NCI-H2227 (cell line): Measurements from ENCODE around the gene GJD2.

ENCODE experiments used
- DNase-seq: peaks from one replicate; lab custom pipeline; 2025; ENCODE audit not compliant: unreplicated experiment; lab: John Stamatoyannopoulos, UW

The GJD2 gene

GRCh38 chr15:34754674-34755418 lies at the start of gene GJD2:
Gene GJD2 (minus strand): TSS chr15:34754998. CDS start chr15:34754488, 510 bp downstream.
- peak; percentile 60 for DNase-seq

- no peak for DNase-seq
Measured at GRCh38 chr15:34804113-34804512, 49.3 kb upstream of the GJD2 start.

GRCh38 chr15:34802803-34803750 lies 48.3 kb upstream of the GJD2 start:
- no peak for DNase-seq

GRCh38 chr15:34802371-34802770 lies 47.6 kb upstream of the GJD2 start:
- DNase-seq, result no peak

- peak; percentile 43 for DNase-seq
Measured at GRCh38 chr15:34799149-34800101, 44.6 kb upstream of the GJD2 start.

- no peak for DNase-seq
Measured at GRCh38 chr15:34796847-34797435, 42.1 kb upstream of the GJD2 start.

GRCh38 chr15:34795267-34796081 lies 40.7 kb upstream of the GJD2 start, which contains the start of gene ACTC1:
Gene ACTC1 (minus strand): TSS chr15:34795549. CDS start chr15:34794808, 741 bp downstream.
- no peak for DNase-seq

GRCh38 chr15:34794590-34795206 lies 39.9 kb upstream of the GJD2 start:
- no peak for DNase-seq

GRCh38 chr15:34793901-34794300 lies 39.1 kb upstream of the GJD2 start:
- no peak for DNase-seq

- no peak for DNase-seq
Measured at GRCh38 chr15:34793071-34793470, 38.3 kb upstream of the GJD2 start.

GRCh38 chr15:34791701-34792100 lies 36.9 kb upstream of the GJD2 start:
- DNase-seq, result no peak

- no peak for DNase-seq
Measured at GRCh38 chr15:34790121-34790520, 35.3 kb upstream of the GJD2 start.

- no peak for DNase-seq
Measured at GRCh38 chr15:34789326-34789725, 34.5 kb upstream of the GJD2 start.

- DNase-seq, result no peak
Measured at GRCh38 chr15:34786206-34786605, 31.4 kb upstream of the GJD2 start.

- DNase-seq, result no peak
Measured at GRCh38 chr15:34783991-34784390, 29.2 kb upstream of the GJD2 start.

- DNase-seq, result no peak
Measured at GRCh38 chr15:34783431-34783830, 28.6 kb upstream of the GJD2 start.

- no peak for DNase-seq
Measured at GRCh38 chr15:34782901-34783300, 28.1 kb upstream of the GJD2 start.

- DNase-seq, result no peak
Measured at GRCh38 chr15:34780725-34781124, 25.9 kb upstream of the GJD2 start.

- no peak for DNase-seq
Measured at GRCh38 chr15:34776606-34777105, 21.9 kb upstream of the GJD2 start.
